H1 (cell line): ENCODE data around the gene TMEM92. TPM values are rescaled to one million over a fixed set of nuclear protein-coding genes. Genes with fewer than 3 reads are reported as not detected.

Source experiments
- CTCF ChIA-PET: fragments of 300-600 bp; sonication (Branson Sonifier 250); formaldehyde crosslinking; loops from one replicate; lab custom pipeline; 2021; ENCODE audit not compliant: partially characterized antibody; lab: Charles Lee
- POLR2A ChIA-PET: fragments of 300-600 bp; sonication (Branson Sonifier 250); formaldehyde crosslinking; loops from one replicate; lab custom pipeline; 2021; ENCODE audit warnings: inconsistent platforms; ENCODE audit not compliant: partially characterized antibody; lab: Charles Lee
- DNase-seq, 2 experiments: peaks; one replicate each; pipeline versions ENCODE4 v3.0.0 to v3.0.0-alpha.2; 2010 to 2022; ENCODE audit warnings: low spot score in 2 of 2, low read depth in 1 of 2, mixed read lengths in 1 of 2
- FAIRE-seq: peaks from 2 replicates; lab custom pipeline; 2011; peaks lifted over from hg19 to GRCh38; lab: Jason Lieb, UNC
- H2AFZ ChIP-seq: 2 replicates; pipeline ENCODE4 v1.8.1; 2012; ENCODE audit warnings: low read length, inconsistent platforms
- H2AK5ac ChIP-seq: 2 replicates; pipeline ENCODE4 v1.6.1; 2013; ENCODE audit warnings: low read depth, low read length
- H2BK120ac ChIP-seq: replicated peaks from 2 replicates; pipeline ENCODE3; 2013; ENCODE audit warnings: low read depth, low read length, inconsistent platforms
- H2BK12ac ChIP-seq: 2 replicates; pipeline ENCODE4 v1.6.1; 2013; ENCODE audit warnings: low read depth, low read length
- H2BK15ac ChIP-seq: 2 replicates; pipeline ENCODE4 v1.6.1; 2013; ENCODE audit warnings: low read length
- H2BK20ac ChIP-seq: 2 replicates; pipeline ENCODE4 v1.6.1; 2013; ENCODE audit warnings: low read length
- H2BK5ac ChIP-seq: 2 replicates; pipeline ENCODE4 v1.6.1; 2013; ENCODE audit warnings: low read depth, low read length
- H3K14ac ChIP-seq: 2 replicates; pipeline ENCODE4 v1.6.1; 2013; ENCODE audit warnings: inconsistent platforms; ENCODE audit not compliant: insufficient read length
- H3K18ac ChIP-seq: 2 replicates; pipeline ENCODE4 v1.6.1; 2013; ENCODE audit warnings: low read length; ENCODE audit errors: extremely low read depth
- H3K23ac ChIP-seq: 2 replicates; pipeline ENCODE4 v1.6.1; 2013; ENCODE audit warnings: inconsistent platforms; ENCODE audit not compliant: insufficient read length
- H3K23me2 ChIP-seq: 2 replicates; pipeline ENCODE4 v1.6.1; 2013; ENCODE audit warnings: low read depth, low read length
- H3K27ac ChIP-seq: 2 replicates; pipeline ENCODE4 v1.6.1; 2011; ENCODE audit warnings: low read depth, low read length, inconsistent platforms
- H3K27me3 ChIP-seq, 4 experiments: replicated peaks in 1 of 4; 1 replicate in 1 of 4; 2 replicates in 3 of 4; pipeline versions ENCODE4 v1.6.1 to v1.8.1; 2011 to 2013; ENCODE audit warnings: low read length in 3 of 4, mild to moderate bottlenecking in 3 of 4, inconsistent platforms in 2 of 4, mixed read lengths in 2 of 4, moderate library complexity in 1 of 4; ENCODE audit not compliant: control insufficient read depth in 3 of 4, insufficient read depth in 3 of 4; ENCODE audit errors: extremely low read depth in 1 of 4
- H3K36me3 ChIP-seq, 4 experiments: 2 replicates each; pipeline versions ENCODE4 v1.6.1 to v1.8.1; 2011 to 2013; ENCODE audit warnings: mild to moderate bottlenecking in 4 of 4, low read length in 3 of 4, moderate library complexity in 2 of 4, control low read depth in 1 of 4, inconsistent platforms in 1 of 4; ENCODE audit not compliant: insufficient read depth in 4 of 4, control insufficient read depth in 2 of 4
- H3K4ac ChIP-seq: replicated peaks from 2 replicates; pipeline ENCODE3; 2013; ENCODE audit warnings: low read length, low read depth, mixed read lengths, inconsistent platforms; ENCODE audit not compliant: insufficient read length
- H3K4me1 ChIP-seq, 4 experiments: replicated peaks in 1 of 4; 1 replicate in 1 of 4; 2 replicates in 3 of 4; pipeline versions ENCODE4 v1.6.1 to v1.8.1; 2011 to 2013; ENCODE audit warnings: low read length in 3 of 4, inconsistent platforms in 2 of 4, mixed read lengths in 1 of 4; ENCODE audit not compliant: insufficient read depth in 4 of 4, control insufficient read depth in 3 of 4
- H3K4me2 ChIP-seq, 2 experiments: 2 replicates each; pipeline versions ENCODE4 v1.6.1 to v1.8.1; 2011 to 2013; ENCODE audit warnings: low read depth in 2 of 2, low read length in 2 of 2, control low read depth in 1 of 2, inconsistent platforms in 1 of 2, mild to moderate bottlenecking in 1 of 2; ENCODE audit not compliant: insufficient read depth in 1 of 2
- H3K4me3 ChIP-seq, 4 experiments: fragments of 200-600, 300-600 bp in 1 of 4; sonication (generic), shearing (Covaris generic), sonication (Bioruptor Twin) in 1 of 4; 2 replicates each; pipeline versions ENCODE4 v1.5.1 to v1.8.1; 2011 to 2016; ENCODE audit warnings: low read length in 4 of 4, low read depth in 3 of 4, control low read depth in 2 of 4, inconsistent platforms in 2 of 4, mild to moderate bottlenecking in 2 of 4, mixed read lengths in 1 of 4, moderate library complexity in 1 of 4; ENCODE audit not compliant: insufficient read depth in 2 of 4; ENCODE audit errors: extremely low read depth in 1 of 4
- H3K56ac ChIP-seq: replicated peaks from 2 replicates; pipeline ENCODE3; 2013; ENCODE audit warnings: low read depth, mild to moderate bottlenecking, mixed read lengths, low read length, inconsistent platforms; ENCODE audit not compliant: insufficient read length
- H3K79me1 ChIP-seq: 2 replicates; pipeline ENCODE4 v1.6.1; 2013; ENCODE audit warnings: low read depth, low read length, control low read depth
- H3K79me2 ChIP-seq, 2 experiments: 2 replicates each; pipeline versions ENCODE4 v1.6.1 to v1.8.1; 2012 to 2013; ENCODE audit warnings: low read length in 2 of 2, mild to moderate bottlenecking in 2 of 2, inconsistent platforms in 1 of 2; ENCODE audit not compliant: insufficient read depth in 2 of 2, control insufficient read depth in 1 of 2
- H3K9ac ChIP-seq, 4 experiments: replicated peaks in 1 of 4; 1 replicate in 1 of 4; 2 replicates in 3 of 4; pipeline versions ENCODE4 v1.6.1 to v1.8.1; 2011 to 2013; ENCODE audit warnings: low read depth in 3 of 4, low read length in 3 of 4, control low read depth in 2 of 4, mild to moderate bottlenecking in 2 of 4, moderate library complexity in 2 of 4, inconsistent platforms in 1 of 4; ENCODE audit errors: extremely low read depth in 1 of 4
- H3K9me3 ChIP-seq, 2 experiments: 2 replicates each; pipeline versions ENCODE4 v1.6.1 to v1.8.1; 2012 to 2013; ENCODE audit warnings: mild to moderate bottlenecking in 2 of 2, moderate library complexity in 2 of 2, control low read depth in 1 of 2, inconsistent platforms in 1 of 2, low read depth in 1 of 2, low read length in 1 of 2, mixed read lengths in 1 of 2; ENCODE audit not compliant: insufficient read depth in 2 of 2
- H4K20me1 ChIP-seq, 2 experiments: replicated peaks in 1 of 2; 2 replicates each; pipeline versions ENCODE3 to v1.8.1; 2011 to 2013; ENCODE audit warnings: inconsistent platforms in 2 of 2, low read length in 2 of 2, mild to moderate bottlenecking in 1 of 2; ENCODE audit not compliant: insufficient read depth in 2 of 2, control insufficient read depth in 1 of 2
- H4K5ac ChIP-seq: 2 replicates; pipeline ENCODE4 v1.6.1; 2013; ENCODE audit warnings: low read length, low read depth, mixed read lengths, inconsistent platforms; ENCODE audit not compliant: insufficient read length
- H4K8ac ChIP-seq: 2 replicates; pipeline ENCODE4 v1.8.0; 2013; ENCODE audit warnings: mild to moderate bottlenecking, moderate library complexity, low read length, inconsistent platforms; ENCODE audit not compliant: insufficient read depth; ENCODE audit errors: extremely low read depth
- H4K91ac ChIP-seq: replicated peaks from 2 replicates; pipeline ENCODE3; 2013; ENCODE audit warnings: low read length, mixed read lengths, inconsistent platforms; ENCODE audit not compliant: insufficient read length
- ATF3 ChIP-seq: IDR thresholded peaks from 2 replicates; pipeline ENCODE4 v1.6.1; 2011; ENCODE audit warnings: low read depth, mild to moderate bottlenecking, low read length; ENCODE audit not compliant: insufficient read depth
- CBX5 ChIP-seq: fragments of 300-800, 300-1000 bp; sonication (generic); IDR thresholded peaks from 2 replicates; pipeline ENCODE4 v1.7.1; 2016; ENCODE audit warnings: antibody characterized with exemption, low read length, low read depth
- CBX8 ChIP-seq: fragments of 300-800, 300-1000 bp; sonication (generic); IDR thresholded peaks from 2 replicates; pipeline ENCODE4 v1.7.1; 2016; ENCODE audit warnings: low read depth, low read length, borderline replicate concordance
- GTF2F1 ChIP-seq: IDR thresholded peaks from 2 replicates; pipeline ENCODE4 v1.6.1; 2012; ENCODE audit warnings: low read depth, low read length, improper control_type of control experiment, borderline replicate concordance
- HDAC2 ChIP-seq, 2 experiments: fragments of 300-600 bp in 1 of 2; sonication (generic) in 1 of 2; IDR thresholded peaks; 2 replicates each; pipeline ENCODE4 v1.6.1; 2011 to 2012; ENCODE audit warnings: low read depth in 2 of 2, low read length in 2 of 2, mild to moderate bottlenecking in 2 of 2, moderate library complexity in 2 of 2, borderline replicate concordance in 1 of 2, inconsistent platforms in 1 of 2
- HDAC6 ChIP-seq: IDR thresholded peaks from one replicate; pipeline ENCODE4 v1.7.1; 2012; ENCODE audit warnings: low read depth, mild to moderate bottlenecking, inconsistent platforms, low read length, moderate library complexity
- MAX ChIP-seq: IDR thresholded peaks from 2 replicates; pipeline ENCODE4 v1.6.1; 2012; ENCODE audit warnings: inconsistent platforms
- YY1 ChIP-seq: IDR thresholded peaks from 2 replicates; pipeline ENCODE4 v1.6.1; 2011; ENCODE audit warnings: low read depth, mild to moderate bottlenecking, low read length
- ZNF274 ChIP-seq: IDR thresholded peaks from 2 replicates; pipeline ENCODE4 v1.7.0; 2012; ENCODE audit warnings: low read length, borderline replicate concordance; ENCODE audit errors: extremely low read depth
- WGBS, 2 experiments: shearing (Covaris generic) in 1 of 2; methylation state at CpG; one replicate each; pipeline versions ENCODE4 v1.1.6 to v1.1.7; 2013 to 2015; ENCODE audit warnings: low lambda C conversion rate in 2 of 2, mixed read lengths in 2 of 2, inconsistent platforms in 1 of 2, low coverage in 1 of 2, missing lambda C conversion rate in 1 of 2; ENCODE audit not compliant: insufficient replicate concordance in 2 of 2, insufficient coverage in 1 of 2, insufficient read length in 1 of 2; ENCODE audit errors: extremely low coverage in 1 of 2, missing lambda C conversion rate in 1 of 2; 5-methylcytosine and 5-hydroxymethylcytosine counted together
- polyA plus RNA-seq, 7 experiments: library from polyadenylated mRNA; depleted of rRNA in 3 of 7; stranded (reverse) in 5 of 7; unstranded in 2 of 7; fragments of >200 nt in 5 of 7; fragments of 200-250 nt in 2 of 7; gene quantifications; 1 replicate in 5 of 7; 2 replicates in 1 of 7; 4 replicates in 1 of 7; pipeline versions ENCODE4 v1.2.1 to v1.2.3, GENCODE V29; 2011 to 2013; ENCODE audit warnings: missing spikeins in 2 of 7, mixed read lengths in 2 of 7
- total RNA-seq: library from RNA; stranded (reverse); fragmentation: NEBNext Ultra II Directional; extraction: Animal tissue kit (Norgen Biotek cat#: 25700); gene quantifications from 2 replicates; pipeline ENCODE4 v1.2.1, GENCODE V29; 2021
- TF ChIP-seq, protein P1 (sequence below): IDR thresholded peaks from 2 replicates; pipeline ENCODE4 v1.6.1; 2012; ENCODE audit warnings: low read length, inconsistent platforms

Gene TMEM92
- total and polyA plus RNA-seq, 2 of the 8 experiments (the other 6 are each of a cell fraction or from before 2014, with no cell fraction given): 11.9 to 24.8 TPM

DNA sequence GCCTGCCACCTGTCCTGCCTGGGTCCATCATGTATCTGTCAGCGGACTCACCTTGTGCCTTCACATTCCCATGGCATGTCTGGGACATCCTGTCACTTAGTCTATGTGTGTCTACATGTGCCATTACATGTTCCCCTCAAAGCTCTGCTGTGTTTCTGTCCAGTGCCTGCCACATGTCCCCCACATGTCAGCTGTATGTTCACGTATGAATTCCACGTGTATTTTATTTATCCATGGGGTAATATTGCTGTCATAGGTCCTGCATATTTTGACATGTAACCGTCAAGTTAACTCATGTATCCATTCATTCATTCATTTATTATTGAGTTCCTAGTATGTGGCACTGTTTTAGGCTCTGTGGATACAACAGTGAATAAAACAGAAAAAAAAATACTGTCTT is 20.8 kb downstream of the TMEM92 start:
- no peak overlapping the region for H3K9ac ChIP-seq
- H2AFZ ChIP-seq: no peak overlapping the region
- no peaks in the 10 kb centered on the region for H3K79me2 ChIP-seq
- H4K20me1 ChIP-seq: no peaks in the 10 kb centered on the region
- CTCF ChIA-PET: interaction anchor here (1.0 to 41.5 kb wide), 13 partner anchors 11 to 269 kb away, joined by 3 to 1349 read pairs (median 8); partner anchors contain the start of genes COL1A1, SGCA and TMEM92
- H2BK12ac ChIP-seq: no peak overlapping the region
- no peak overlapping the region for H2BK15ac ChIP-seq
- no peak overlapping the region for H2BK120ac ChIP-seq
- DNase-seq: no peak
- no peak for FAIRE-seq
- no peak overlapping the region for H3K18ac ChIP-seq
- H4K8ac ChIP-seq: no peak overlapping the region
- 83% methylated on average over 4 of the region's 4 CpGs; no CpG with 5 or more reads in 1 of the 2 experiments for WGBS, 2 experiments
- no peaks in the 10 kb centered on the region for H3K23me2 ChIP-seq
- no peak overlapping the region for H2AK5ac ChIP-seq
- peaks cover 0 to 4% (median under 1%) of the 10 kb centered on the region in 4 experiments; a peak in 3 of 7 replicates for H3K4me1 ChIP-seq
- no peaks in the 10 kb centered on the region for H3K36me3 ChIP-seq
- H3K27me3 ChIP-seq: no peaks in the 10 kb centered on the region; a peak in 1 of 7 replicates
- no peak overlapping the region for H2BK20ac ChIP-seq
- H3K79me1 ChIP-seq: no peaks in the 10 kb centered on the region
- H3K9me3 ChIP-seq: no peaks in the 10 kb centered on the region
- H3K23ac ChIP-seq: no peak overlapping the region
- H3K27ac ChIP-seq: no peak overlapping the region
- H2BK5ac ChIP-seq: no peak overlapping the region
- POLR2A ChIA-PET: interaction anchor here (3.1 kb wide), 1 partner anchor 95 kb away, joined by 14 read pairs; no protein-coding TSS in a partner anchor
- no peak overlapping the region for H3K4me3 ChIP-seq
- no peak overlapping the region for H4K91ac ChIP-seq
- H3K4me2 ChIP-seq: no peak overlapping the region
- no peak overlapping the region for H3K4ac ChIP-seq
- no peak overlapping the region for H4K5ac ChIP-seq
- no peak overlapping the region for H3K56ac ChIP-seq
- no peak overlapping the region for H3K14ac ChIP-seq
- TF ChIP-seq ZNF274 (no peak), HDAC6 (no peak), CBX5 (no peak), ATF3 (no peak), CBX8 (no peak), MAX (no peak), YY1 (no peak), HDAC2 (IDR thresholded peaks at IDR 0.05; ENCODE audit: borderline replicate concordance in 1 of 2, low read depth in 2 of 2, low read length in 2 of 2) (no peak), GTF2F1 (no peak)
- TF ChIP-seq, protein P1, sequence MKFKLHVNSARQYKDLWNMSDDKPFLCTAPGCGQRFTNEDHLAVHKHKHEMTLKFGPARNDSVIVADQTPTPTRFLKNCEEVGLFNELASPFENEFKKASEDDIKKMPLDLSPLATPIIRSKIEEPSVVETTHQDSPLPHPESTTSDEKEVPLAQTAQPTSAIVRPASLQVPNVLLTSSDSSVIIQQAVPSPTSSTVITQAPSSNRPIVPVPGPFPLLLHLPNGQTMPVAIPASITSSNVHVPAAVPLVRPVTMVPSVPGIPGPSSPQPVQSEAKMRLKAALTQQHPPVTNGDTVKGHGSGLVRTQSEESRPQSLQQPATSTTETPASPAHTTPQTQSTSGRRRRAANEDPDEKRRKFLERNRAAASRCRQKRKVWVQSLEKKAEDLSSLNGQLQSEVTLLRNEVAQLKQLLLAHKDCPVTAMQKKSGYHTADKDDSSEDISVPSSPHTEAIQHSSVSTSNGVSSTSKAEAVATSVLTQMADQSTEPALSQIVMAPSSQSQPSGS: no peak
